Measurements from ENCODE around the gene PLEKHG1.

The PLEKHG1 gene

GRCh38 chr6:150590446-150590845 is 9.2 kb upstream of the PLEKHG1 start:
- no peak for DNase-seq

GRCh38 chr6:150592377-150592995 is 7.2 kb upstream of the PLEKHG1 start:
- no peak for DNase-seq

- DNase-seq, result no peak
Observed at GRCh38 chr6:150593119-150593518, 6.6 kb upstream of the PLEKHG1 start.

GRCh38 chr6:150596439-150596838 is 3.2 kb upstream of the PLEKHG1 start:
- DNase-seq, result no peak

GRCh38 chr6:150598401-150598800 is 1.3 kb upstream of the PLEKHG1 start:
- DNase-seq, result no peak

- DNase-seq, result no peak
Observed at GRCh38 chr6:150598858-150599198, 857 bp upstream of the PLEKHG1 start.

GRCh38 chr6:150600010-150600300 is 270 bp downstream of the PLEKHG1 start:
- no peak for DNase-seq

GRCh38 chr6:150600301-150601017 is 774 bp downstream of the PLEKHG1 start:
- no peak for DNase-seq

GRCh38 chr6:150601439-150601838 is 1.8 kb downstream of the PLEKHG1 start:
- DNase-seq, result no peak

- no peak for DNase-seq
Observed at GRCh38 chr6:150603176-150603575, 3.5 kb downstream of the PLEKHG1 start.

GRCh38 chr6:150604467-150604866 is 4.8 kb downstream of the PLEKHG1 start:
- DNase-seq, result no peak

- DNase-seq, result no peak
Observed at GRCh38 chr6:150605333-150605732, 5.6 kb downstream of the PLEKHG1 start.

- no peak for DNase-seq
Observed at GRCh38 chr6:150606168-150606591, 6.5 kb downstream of the PLEKHG1 start.

- DNase-seq, result no peak
Observed at GRCh38 chr6:150606647-150607328, 7.1 kb downstream of the PLEKHG1 start.

- DNase-seq, result no peak
Observed at GRCh38 chr6:150607329-150607650, 7.6 kb downstream of the PLEKHG1 start.

GRCh38 chr6:150610584-150610983 is 10.9 kb downstream of the PLEKHG1 start:
- DNase-seq, result no peak

- no peak for DNase-seq
Observed at GRCh38 chr6:150613269-150613668, 13.6 kb downstream of the PLEKHG1 start.

- DNase-seq, result no peak
Observed at GRCh38 chr6:150615967-150616366, 16.3 kb downstream of the PLEKHG1 start.

GRCh38 chr6:150616586-150616985 is 16.9 kb downstream of the PLEKHG1 start:
- no peak for DNase-seq

GRCh38 chr6:150617062-150617461 is 17.4 kb downstream of the PLEKHG1 start:
- DNase-seq, result no peak

- DNase-seq, result no peak
Observed at GRCh38 chr6:150617496-150618460, 18.1 kb downstream of the PLEKHG1 start.

- DNase-seq, result no peak
Observed at GRCh38 chr6:150619275-150619674, 19.6 kb downstream of the PLEKHG1 start.

- DNase-seq, result no peak
Observed at GRCh38 chr6:150620244-150620643, 20.6 kb downstream of the PLEKHG1 start.

Data from NCI-H446 (cell line).